Activated CD8-positive, alpha-beta memory T cell treated with anti-CD3 and anti-CD28 coated beads, Interleukin-2, amount 50 U/mL, for 24 hours (primary cell): ENCODE measurements around the gene GRIP1.
"Not testable (repeated sequence)": the region's sequence is repeated elsewhere in the genome, so short reads cannot be mapped to it uniquely, and the experiment has no call there.

Experiments used
- DNase-seq: peaks from one replicate; pipeline ENCODE4 v3.0.0-alpha.2; 2020; ENCODE audit errors: extremely low read depth

The GRIP1 gene

GRCh38 chr12:66331016-66331415, 347.9 kb downstream of the GRIP1 start:
- DNase-seq = no peak

DNA sequence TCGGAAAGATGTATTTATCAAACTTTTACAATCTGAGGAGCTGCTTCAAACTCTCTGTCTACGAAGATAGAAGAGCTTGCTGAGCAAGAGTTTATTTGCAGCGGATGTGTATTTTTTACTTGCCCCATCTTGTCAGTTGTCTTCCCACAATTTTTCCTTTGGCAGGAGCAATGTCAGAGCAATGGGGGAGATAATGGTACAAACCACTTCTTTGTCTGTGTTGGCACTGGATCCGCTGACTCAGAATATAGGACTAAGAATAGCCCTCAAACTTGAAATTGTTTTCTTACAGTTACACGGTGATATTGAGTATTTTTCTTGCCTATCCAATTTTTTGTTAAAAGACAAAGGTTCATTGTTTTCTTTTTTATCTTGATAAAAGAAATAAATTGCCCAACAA, 348.9 kb downstream of the GRIP1 start:
- DNase-seq = no peak

- DNase-seq = no peak
These were observed 355.9 kb downstream of the GRIP1 start for GRCh38 chr12:66323017-66323416.

- DNase-seq = no peak
These were observed 357.4 kb downstream of the GRIP1 start for GRCh38 chr12:66321435-66321834.

- no peak for DNase-seq
These were observed 357.9 kb downstream of the GRIP1 start for GRCh38 chr12:66320996-66321395.

DNA sequence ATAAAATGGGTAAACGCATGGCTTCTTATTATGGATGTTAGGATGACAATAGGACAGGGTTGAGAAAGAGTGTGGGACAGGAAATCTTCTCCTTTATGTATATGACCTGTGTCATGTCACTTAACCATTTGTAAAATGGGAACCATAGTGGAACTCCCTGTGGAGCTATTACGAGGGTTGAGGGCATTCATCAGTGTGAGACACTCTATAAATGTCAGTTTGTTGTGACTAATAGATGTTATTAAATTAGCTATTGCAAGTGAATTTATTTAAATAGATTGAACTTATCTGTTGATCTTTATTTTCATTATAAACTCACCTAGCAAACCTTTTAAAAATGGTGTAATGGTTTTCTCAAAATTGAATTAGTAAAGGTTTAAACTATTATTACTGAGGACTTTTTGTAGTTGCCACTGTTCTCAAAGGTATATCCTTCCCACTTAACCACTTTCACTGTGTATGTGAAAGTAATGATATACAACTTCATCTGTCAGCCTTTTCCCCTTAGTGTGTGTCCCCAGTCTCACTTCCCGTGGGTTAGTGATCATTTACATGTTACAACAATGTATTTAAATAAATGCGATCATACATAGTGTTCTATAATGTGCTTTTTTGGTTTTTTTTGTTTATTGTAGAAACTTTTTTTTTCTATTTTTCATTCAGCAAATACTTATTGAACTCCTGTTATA, 359.5 kb downstream of the GRIP1 start:
- no peak for DNase-seq

DNA sequence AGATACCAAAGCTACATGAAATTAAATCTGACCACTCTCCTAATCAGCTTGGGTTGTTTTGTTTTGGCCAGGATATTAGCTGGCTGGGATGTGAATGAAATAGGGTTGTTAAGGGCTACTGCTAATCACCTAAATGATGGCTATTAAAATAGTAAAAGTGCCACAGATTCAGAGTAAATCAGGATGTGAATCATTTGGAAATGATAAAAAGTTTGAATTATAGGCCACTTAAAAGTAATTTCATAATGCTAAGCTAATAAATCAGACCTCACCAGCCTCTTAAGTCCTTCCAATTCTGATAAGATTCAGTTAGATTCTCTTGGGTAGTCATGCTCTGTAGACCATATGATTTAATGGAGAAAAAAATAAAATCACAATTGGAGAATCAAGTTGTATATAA, 364.6 kb downstream of the GRIP1 start:
- no peak for DNase-seq

DNA sequence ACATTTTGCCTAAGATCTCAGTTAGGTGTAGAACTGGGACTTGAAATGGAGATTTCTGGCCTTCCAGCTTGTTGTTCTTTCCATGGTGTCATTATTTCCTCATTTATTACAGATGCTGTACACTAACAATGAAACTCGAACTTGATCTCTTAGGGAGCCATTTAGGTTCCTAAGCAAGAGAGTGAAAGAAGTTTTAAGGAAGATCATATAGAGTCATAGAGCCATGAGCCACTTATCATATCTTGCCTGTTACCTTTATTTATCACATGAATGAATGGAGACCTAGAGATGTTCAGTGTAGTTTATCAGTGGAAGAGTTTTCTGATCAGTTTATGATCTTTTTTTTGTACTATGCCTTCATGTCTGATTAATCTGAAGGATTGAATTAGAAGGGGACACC, 366.7 kb downstream of the GRIP1 start:
- DNase-seq = no peak

GRCh38 chr12:66309606-66310005, 369.3 kb downstream of the GRIP1 start:
- no peak for DNase-seq

GRCh38 chr12:66304296-66304900, 374.5 kb downstream of the GRIP1 start:
- DNase-seq = no peak

GRCh38 chr12:66303316-66303804, 375.5 kb downstream of the GRIP1 start:
- DNase-seq = not testable (repeated sequence)

- DNase-seq = no peak
These were observed 376.1 kb downstream of the GRIP1 start for GRCh38 chr12:66302827-66303169.

GRCh38 chr12:66301944-66302826, 376.7 kb downstream of the GRIP1 start, which contains the start of gene HELB:
Gene HELB, plus strand, starts transcription at chr12:66302493. Its CDS starts 111 bp downstream, at chr12:66302604.
- DNase-seq = peak; percentile 97

- DNase-seq = no peak
These were observed 381.0 kb downstream of the GRIP1 start for GRCh38 chr12:66297923-66298322.
